22Rv1 (cell line): ENCODE results near the gene LZTR1.

Source experiments
- CTCF ChIP-seq: fragments of 450-650 bp; IDR thresholded peaks from 2 replicates; pipeline ENCODE4 v1.5.1; 2017; ENCODE audit warnings: mild to moderate bottlenecking
- ZFX ChIP-seq: fragments of 450-650 bp; IDR thresholded peaks from 2 replicates; pipeline ENCODE4 v1.6.1; 2017; ENCODE audit warnings: antibody characterized with exemption, borderline replicate concordance

GRCh38 chr22:20933910-20934309 is 48.2 kb upstream of the LZTR1 start:
- TF ChIP-seq CTCF = no peak
- TF ChIP-seq ZFX = no peak
